CD14-positive monocyte (primary cell): Measurements from ENCODE around the gene PARVB. TPM values are rescaled to one million over a fixed set of nuclear protein-coding genes. Genes with fewer than 3 reads are reported as not detected.
A peak's percentile ranks its signal among the peaks of the same experiment; 100 is the strongest.

ENCODE experiments used
- DNase-seq, 3 donors: peaks; one replicate each; pipeline ENCODE4 v3.0.0-alpha.2; 2011 to 2022
- H2AFZ ChIP-seq: 2 replicates; pipeline ENCODE4 v1.6.0; 2012; ENCODE audit warnings: mild to moderate bottlenecking, low read depth, low read length, inconsistent platforms; ENCODE audit not compliant: insufficient read depth, poor library complexity, severe bottlenecking
- H3K27ac ChIP-seq, 2 donors: 1 replicate in 1 of 2; 2 replicates in 1 of 2; pipeline ENCODE4 v1.5.1; 2012 to 2013; ENCODE audit warnings: low read length in 2 of 2, control low read depth in 1 of 2, inconsistent platforms in 1 of 2, low read depth in 1 of 2, mild to moderate bottlenecking in 1 of 2
- H3K27me3 ChIP-seq, 2 donors: one replicate each; pipeline versions ENCODE4 v1.6.0 to v1.6.1; 2011 to 2013; ENCODE audit warnings: low read length in 2 of 2; ENCODE audit not compliant: control insufficient read depth in 2 of 2, insufficient read depth in 2 of 2
- H3K36me3 ChIP-seq, 2 donors: replicated peaks in 1 of 2; 1 replicate in 1 of 2; 2 replicates in 1 of 2; pipeline versions ENCODE4 v1.5.1 to v1.6.1; 2012 to 2013; ENCODE audit warnings: low read length in 2 of 2, control low read depth in 1 of 2, inconsistent platforms in 1 of 2, mild to moderate bottlenecking in 1 of 2; ENCODE audit not compliant: insufficient read depth in 2 of 2, control insufficient read depth in 1 of 2
- H3K4me1 ChIP-seq, 2 donors: 1 replicate in 1 of 2; 2 replicates in 1 of 2; pipeline versions ENCODE4 v1.5.1 to v1.6.1; 2012 to 2013; ENCODE audit warnings: low read length in 2 of 2, control low read depth in 1 of 2, inconsistent platforms in 1 of 2, mild to moderate bottlenecking in 1 of 2, moderate library complexity in 1 of 2; ENCODE audit not compliant: insufficient read depth in 2 of 2, control insufficient read depth in 1 of 2
- H3K4me2 ChIP-seq: replicated peaks from 2 replicates; pipeline ENCODE3; 2012; ENCODE audit warnings: low read length, moderate library complexity, mild to moderate bottlenecking; ENCODE audit not compliant: poor library complexity, severe bottlenecking; ENCODE audit errors: extremely low read depth
- H3K4me3 ChIP-seq, 3 experiments: fragments of 200-600 bp in 1 of 3; sonication (generic) in 1 of 3; replicated peaks in 1 of 3; 1 replicate in 2 of 3; 2 replicates in 1 of 3; pipeline ENCODE4 v1.5.1; 2011 to 2013; ENCODE audit warnings: low read length in 3 of 3, mild to moderate bottlenecking in 3 of 3, control low read depth in 2 of 3, low read depth in 2 of 3, inconsistent platforms in 1 of 3, moderate library complexity in 1 of 3
- H3K79me2 ChIP-seq: 2 replicates; pipeline ENCODE4 v1.6.0; 2012; ENCODE audit warnings: mild to moderate bottlenecking, control low read depth, inconsistent platforms, low read length, moderate library complexity; ENCODE audit not compliant: insufficient read depth
- H3K9ac ChIP-seq: 2 replicates; pipeline ENCODE4 v1.6.0; 2017; ENCODE audit warnings: low read length, mild to moderate bottlenecking; ENCODE audit not compliant: insufficient read depth, poor library complexity, severe bottlenecking
- H3K9me3 ChIP-seq, 2 donors: replicated peaks in 1 of 2; 1 replicate in 1 of 2; 2 replicates in 1 of 2; pipeline versions ENCODE4 v1.5.1 to v1.6.1; 2012 to 2013; ENCODE audit warnings: low read length in 2 of 2, control low read depth in 1 of 2; ENCODE audit not compliant: control insufficient read depth in 1 of 2, insufficient read depth in 1 of 2
- H4K20me1 ChIP-seq: 2 replicates; pipeline ENCODE4 v1.6.0; 2012; ENCODE audit warnings: mild to moderate bottlenecking, low read length, control low read depth, moderate library complexity; ENCODE audit not compliant: insufficient read depth
- H3K27ac Mint-ChIP-seq, 7 donors: one replicate each; pipeline ENCODE4 v1.8.0; 2020; ENCODE audit warnings: mild to moderate bottlenecking in 7 of 7, mixed read lengths in 7 of 7, moderate library complexity in 6 of 7, inconsistent platforms in 2 of 7
- H3K27me3 Mint-ChIP-seq, 3 donors: one replicate each; pipeline ENCODE4 v1.8.0; 2021 to 2022; ENCODE audit warnings: low read depth in 3 of 3, mild to moderate bottlenecking in 3 of 3, mixed read lengths in 3 of 3, moderate library complexity in 3 of 3, inconsistent platforms in 1 of 3
- H3K36me3 Mint-ChIP-seq, 2 donors: one replicate each; pipeline ENCODE4 v1.8.0; 2020; ENCODE audit warnings: mixed read lengths in 2 of 2, inconsistent platforms in 1 of 2, mild to moderate bottlenecking in 1 of 2
- H3K4me1 Mint-ChIP-seq: one replicate; pipeline ENCODE4 v1.8.0; 2020; ENCODE audit warnings: mild to moderate bottlenecking, mixed read lengths
- H3K4me3 Mint-ChIP-seq, 2 donors: one replicate each; pipeline ENCODE4 v1.8.0; 2020; ENCODE audit warnings: mild to moderate bottlenecking in 2 of 2, mixed read lengths in 2 of 2, moderate library complexity in 1 of 2
- H3K9me3 Mint-ChIP-seq, 7 donors: one replicate each; pipeline ENCODE4 v1.8.0; 2020 to 2022; ENCODE audit warnings: mixed read lengths in 7 of 7, mild to moderate bottlenecking in 6 of 7, moderate library complexity in 6 of 7, inconsistent platforms in 2 of 7
- WGBS: methylation state at CpG from one replicate; pipeline ENCODE4 v1.1.5; 2013; ENCODE audit warnings: missing lambda C conversion rate; ENCODE audit not compliant: insufficient coverage; 5-methylcytosine and 5-hydroxymethylcytosine counted together
- intact Hi-C, 2 donors: fragments of 100-400 bp; cut with micrococcal nuclease; formaldehyde crosslinking; loops; one replicate each; pipeline versions ENCODE4 v1.15.0 to v1.15.1; 2023
- polyA plus RNA-seq, 3 donors: library from polyadenylated mRNA; depleted of rRNA in 1 of 3; unstranded in 2 of 3; stranded (reverse) in 1 of 3; fragments of 300-500 nt in 2 of 3; fragments of >200 nt in 1 of 3; fragmentation: Illumina TruSeq in 2 of 3; gene quantifications; 1 replicate in 2 of 3; 2 replicates in 1 of 3; pipeline ENCODE4 v1.2.3, GENCODE V29; 2012 to 2021
- TF ChIP-seq, protein P1 (sequence below): fragments of 200-600 bp; IDR thresholded peaks from one replicate; pipeline ENCODE4 v1.8.0; 2022; ENCODE audit warnings: antibody characterized with exemption, mild to moderate bottlenecking

Gene PARVB
- polyA plus RNA-seq, 3 donors: 13.4 to 38.5 (median 17.9) TPM

GRCh38 chr22:44023404-44024287 lies 456 bp upstream of the PARVB start:
- H3K9me3 ChIP-seq: no peaks in the 10 kb centered on the region
- peak overlapping the region; percentile 76 for H2AFZ ChIP-seq
- no peaks in the 10 kb centered on the region for H3K36me3 ChIP-seq
- peaks cover 8 to 14% of the 10 kb centered on the region in 2 donors for H3K36me3 Mint-ChIP-seq
- peak overlapping the region; percentile 49 to 74 (median 64) for H3K4me3 ChIP-seq
- intact Hi-C loops: no loop called here
- WGBS: 4% methylated on average over 33 of the region's 54 CpGs
- peaks cover 0 to 6% (median 0%) of the 10 kb centered on the region in 3 donors for H3K27me3 Mint-ChIP-seq
- H3K9me3 Mint-ChIP-seq: peaks cover 0 to 2% (median 0%) of the 10 kb centered on the region in 7 donors
- peak; percentile 47 to 72 (median 53) for DNase-seq
- peak overlapping the region; percentile 86 to 90 for H3K4me3 Mint-ChIP-seq
- peak overlapping the region; percentile 65 for H3K4me2 ChIP-seq
- TF ChIP-seq, protein P1, sequence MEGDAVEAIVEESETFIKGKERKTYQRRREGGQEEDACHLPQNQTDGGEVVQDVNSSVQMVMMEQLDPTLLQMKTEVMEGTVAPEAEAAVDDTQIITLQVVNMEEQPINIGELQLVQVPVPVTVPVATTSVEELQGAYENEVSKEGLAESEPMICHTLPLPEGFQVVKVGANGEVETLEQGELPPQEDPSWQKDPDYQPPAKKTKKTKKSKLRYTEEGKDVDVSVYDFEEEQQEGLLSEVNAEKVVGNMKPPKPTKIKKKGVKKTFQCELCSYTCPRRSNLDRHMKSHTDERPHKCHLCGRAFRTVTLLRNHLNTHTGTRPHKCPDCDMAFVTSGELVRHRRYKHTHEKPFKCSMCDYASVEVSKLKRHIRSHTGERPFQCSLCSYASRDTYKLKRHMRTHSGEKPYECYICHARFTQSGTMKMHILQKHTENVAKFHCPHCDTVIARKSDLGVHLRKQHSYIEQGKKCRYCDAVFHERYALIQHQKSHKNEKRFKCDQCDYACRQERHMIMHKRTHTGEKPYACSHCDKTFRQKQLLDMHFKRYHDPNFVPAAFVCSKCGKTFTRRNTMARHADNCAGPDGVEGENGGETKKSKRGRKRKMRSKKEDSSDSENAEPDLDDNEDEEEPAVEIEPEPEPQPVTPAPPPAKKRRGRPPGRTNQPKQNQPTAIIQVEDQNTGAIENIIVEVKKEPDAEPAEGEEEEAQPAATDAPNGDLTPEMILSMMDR: no peak
- H3K79me2 ChIP-seq: peaks cover 28% of the 10 kb centered on the region
- no peaks in the 10 kb centered on the region for H4K20me1 ChIP-seq
- H3K27ac Mint-ChIP-seq: peak overlapping the region; percentile 90 to 96 (median 93)
- peak overlapping the region; percentile 77 for H3K9ac ChIP-seq
- H3K27me3 ChIP-seq: no peaks in the 10 kb centered on the region
- peaks cover 40 to 41% of the 10 kb centered on the region in 2 donors for H3K4me1 ChIP-seq
- H3K4me1 Mint-ChIP-seq: peaks cover 47% of the 10 kb centered on the region
- H3K27ac ChIP-seq: peak overlapping the region; percentile 76 to 93

GRCh38 chr22:44025171-44026065 lies 1.3 kb downstream of the PARVB start:
- intact Hi-C loops: loop anchor here (1.0 to 2.0 kb wide), 2 partner anchors 43 to 147 kb away; no protein-coding TSS in a partner anchor
- TF ChIP-seq, protein P1: no peak
- Mint-ChIP-seq H3K4me1 (peaks cover 49% of the 10 kb centered on the region), H3K36me3 (peaks cover 8 to 15% of the 10 kb centered on the region in 2 donors), H3K4me3 (peak overlapping the region; percentile 83 to 89), H3K27me3 (peaks cover 0 to 6% (median 0%) of the 10 kb centered on the region in 3 donors), H3K27ac (peak overlapping the region; percentile 100), H3K9me3 (peaks cover 0 to 2% (median 0%) of the 10 kb centered on the region in 7 donors)
- peaks cover 44 to 46% of the 10 kb centered on the region in 2 donors for H3K4me1 ChIP-seq
- peak overlapping the region; percentile 98 to 99 for H3K27ac ChIP-seq
- no peaks in the 10 kb centered on the region for H3K36me3 ChIP-seq
- H3K4me2 ChIP-seq: peak overlapping the region; percentile 70
- 43% methylated on average over 20 of the region's 26 CpGs for WGBS
- H2AFZ ChIP-seq: no peak overlapping the region
- H3K9ac ChIP-seq: peak overlapping the region; percentile 87
- no peaks in the 10 kb centered on the region for H4K20me1 ChIP-seq
- peaks cover 43% of the 10 kb centered on the region for H3K79me2 ChIP-seq
- peak; percentile 86 to 92 (median 87) for DNase-seq
- H3K27me3 ChIP-seq: no peaks in the 10 kb centered on the region
- H3K9me3 ChIP-seq: no peaks in the 10 kb centered on the region
- peak overlapping the region; percentile 44 to 74 (median 45) for H3K4me3 ChIP-seq
